ENCODE results near the gene CAPNS1.

- TF ChIP-seq SPI1 (IDR thresholded peaks at IDR 0.05; ENCODE audit: borderline replicate concordance, low read depth) = no peak
- TF ChIP-seq, protein P1, sequence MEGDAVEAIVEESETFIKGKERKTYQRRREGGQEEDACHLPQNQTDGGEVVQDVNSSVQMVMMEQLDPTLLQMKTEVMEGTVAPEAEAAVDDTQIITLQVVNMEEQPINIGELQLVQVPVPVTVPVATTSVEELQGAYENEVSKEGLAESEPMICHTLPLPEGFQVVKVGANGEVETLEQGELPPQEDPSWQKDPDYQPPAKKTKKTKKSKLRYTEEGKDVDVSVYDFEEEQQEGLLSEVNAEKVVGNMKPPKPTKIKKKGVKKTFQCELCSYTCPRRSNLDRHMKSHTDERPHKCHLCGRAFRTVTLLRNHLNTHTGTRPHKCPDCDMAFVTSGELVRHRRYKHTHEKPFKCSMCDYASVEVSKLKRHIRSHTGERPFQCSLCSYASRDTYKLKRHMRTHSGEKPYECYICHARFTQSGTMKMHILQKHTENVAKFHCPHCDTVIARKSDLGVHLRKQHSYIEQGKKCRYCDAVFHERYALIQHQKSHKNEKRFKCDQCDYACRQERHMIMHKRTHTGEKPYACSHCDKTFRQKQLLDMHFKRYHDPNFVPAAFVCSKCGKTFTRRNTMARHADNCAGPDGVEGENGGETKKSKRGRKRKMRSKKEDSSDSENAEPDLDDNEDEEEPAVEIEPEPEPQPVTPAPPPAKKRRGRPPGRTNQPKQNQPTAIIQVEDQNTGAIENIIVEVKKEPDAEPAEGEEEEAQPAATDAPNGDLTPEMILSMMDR (IDR thresholded peaks at IDR 0.05; ENCODE audit: insufficient read depth, low read length) = no peak
- no peak for TF ChIP-seq GABPA (IDR thresholded peaks at IDR 0.05; ENCODE audit: low read depth)
- TF ChIP-seq POLR2AphosphoS5 (IDR thresholded peaks at IDR 0.05; ENCODE audit: low read depth) = no peak
Observed at GRCh38 chr19:36101550-36102327, 38.1 kb upstream of the CAPNS1 start.

Data from HL-60 (cell line).